HepG2 (cell line): ENCODE measurements around the gene KRTAP9-4.

Source experiments
- AFF4 ChIP-seq: sonication (generic); formaldehyde crosslinking; IDR thresholded peaks from 2 replicates; pipeline ENCODE4 v1.4.0; 2020; ENCODE audit warnings: missing genetic modification reagents
- BCL6 ChIP-seq: IDR thresholded peaks from 2 replicates; pipeline ENCODE4 v1.6.1; 2016; ENCODE audit warnings: missing genetic modification reagents, missing compliant biosample characterization
- DNMT1 ChIP-seq: sonication (generic); formaldehyde crosslinking; IDR thresholded peaks from 2 replicates; pipeline ENCODE4 v1.5.1; 2020; ENCODE audit warnings: mild to moderate bottlenecking, missing genetic modification reagents
- FOXK2 ChIP-seq: fragments of 450-650 bp; IDR thresholded peaks from 2 replicates; pipeline ENCODE4 v1.6.1; 2016
- MEIS2 ChIP-seq: sonication (generic); formaldehyde crosslinking; IDR thresholded peaks from 2 replicates; pipeline ENCODE4 v1.9.0; 2021; ENCODE audit warnings: mild to moderate bottlenecking, missing genetic modification reagents
- PCBP2 ChIP-seq: fragments of 200-400 bp; formaldehyde crosslinking; optimal IDR thresholded peaks from 2 replicates; pipeline ENCODE3; 2018; ENCODE audit warnings: low read length, low read depth; ENCODE audit not compliant: poor library complexity, severe bottlenecking
- POLR2AphosphoS5 ChIP-seq: IDR thresholded peaks from 2 replicates; pipeline ENCODE4 v1.6.1; 2012; ENCODE audit warnings: low read depth, low read length
- TEAD2 ChIP-seq: sonication (generic); formaldehyde crosslinking; IDR thresholded peaks from 2 replicates; pipeline ENCODE4 v1.9.0; 2021; ENCODE audit warnings: missing genetic modification reagents
- ZNF275 ChIP-seq: sonication (generic); formaldehyde crosslinking; IDR thresholded peaks from 2 replicates; pipeline ENCODE4 v1.8.0; 2022; ENCODE audit warnings: missing genetic modification reagents, mild to moderate bottlenecking, inconsistent platforms, borderline replicate concordance
- ZNF766 ChIP-seq: sonication (generic); formaldehyde crosslinking; IDR thresholded peaks from 2 replicates; pipeline ENCODE4 v1.5.0; 2020; ENCODE audit warnings: missing genetic modification reagents, borderline replicate concordance
- TF ChIP-seq, protein P1 (sequence below): sonication (generic); formaldehyde crosslinking; IDR thresholded peaks from 2 replicates; pipeline ENCODE4 v1.4.0; 2020; ENCODE audit warnings: missing genetic modification reagents
- TF ChIP-seq, protein P2 (sequence below): sonication (generic); formaldehyde crosslinking; IDR thresholded peaks from 2 replicates; pipeline ENCODE4 v1.5.0; 2020; ENCODE audit warnings: mild to moderate bottlenecking, missing genetic modification reagents, moderate library complexity
- TF ChIP-seq, protein P3 (sequence below): sonication (generic); formaldehyde crosslinking; IDR thresholded peaks from 2 replicates; pipeline ENCODE4 v1.4.0; 2020; ENCODE audit warnings: low read depth, mild to moderate bottlenecking, missing genetic modification reagents

DNA sequence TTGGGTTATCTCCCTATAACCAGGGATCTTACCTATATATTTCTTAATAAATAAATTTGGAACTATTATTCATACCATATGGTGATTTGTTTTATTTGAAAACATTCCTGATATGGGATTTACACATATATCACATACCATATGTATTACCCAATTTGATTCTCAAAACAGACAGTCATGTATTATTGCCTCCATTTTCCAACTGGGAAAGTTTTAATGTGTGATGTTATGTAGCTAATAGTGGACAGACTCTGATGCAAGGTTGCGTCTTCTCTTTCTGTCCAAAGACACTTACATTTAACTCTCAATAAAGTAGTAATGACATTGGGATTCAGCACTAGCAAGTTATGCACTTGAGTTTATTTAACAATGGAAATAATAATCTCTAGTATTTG, 6.8 kb downstream of the KRTAP9-4 start:
- TF ChIP-seq, protein P1, sequence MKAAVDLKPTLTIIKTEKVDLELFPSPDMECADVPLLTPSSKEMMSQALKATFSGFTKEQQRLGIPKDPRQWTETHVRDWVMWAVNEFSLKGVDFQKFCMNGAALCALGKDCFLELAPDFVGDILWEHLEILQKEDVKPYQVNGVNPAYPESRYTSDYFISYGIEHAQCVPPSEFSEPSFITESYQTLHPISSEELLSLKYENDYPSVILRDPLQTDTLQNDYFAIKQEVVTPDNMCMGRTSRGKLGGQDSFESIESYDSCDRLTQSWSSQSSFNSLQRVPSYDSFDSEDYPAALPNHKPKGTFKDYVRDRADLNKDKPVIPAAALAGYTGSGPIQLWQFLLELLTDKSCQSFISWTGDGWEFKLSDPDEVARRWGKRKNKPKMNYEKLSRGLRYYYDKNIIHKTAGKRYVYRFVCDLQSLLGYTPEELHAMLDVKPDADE: no peak
- TF ChIP-seq ZNF275 (CRISPR knock-in tag): no peak
- TF ChIP-seq DNMT1: no peak
- no peak for TF ChIP-seq POLR2AphosphoS5
- no peak for TF ChIP-seq BCL6 (CRISPR knock-in tag)
- no peak for TF ChIP-seq ZNF766 (CRISPR knock-in tag)
- TF ChIP-seq, protein P2, sequence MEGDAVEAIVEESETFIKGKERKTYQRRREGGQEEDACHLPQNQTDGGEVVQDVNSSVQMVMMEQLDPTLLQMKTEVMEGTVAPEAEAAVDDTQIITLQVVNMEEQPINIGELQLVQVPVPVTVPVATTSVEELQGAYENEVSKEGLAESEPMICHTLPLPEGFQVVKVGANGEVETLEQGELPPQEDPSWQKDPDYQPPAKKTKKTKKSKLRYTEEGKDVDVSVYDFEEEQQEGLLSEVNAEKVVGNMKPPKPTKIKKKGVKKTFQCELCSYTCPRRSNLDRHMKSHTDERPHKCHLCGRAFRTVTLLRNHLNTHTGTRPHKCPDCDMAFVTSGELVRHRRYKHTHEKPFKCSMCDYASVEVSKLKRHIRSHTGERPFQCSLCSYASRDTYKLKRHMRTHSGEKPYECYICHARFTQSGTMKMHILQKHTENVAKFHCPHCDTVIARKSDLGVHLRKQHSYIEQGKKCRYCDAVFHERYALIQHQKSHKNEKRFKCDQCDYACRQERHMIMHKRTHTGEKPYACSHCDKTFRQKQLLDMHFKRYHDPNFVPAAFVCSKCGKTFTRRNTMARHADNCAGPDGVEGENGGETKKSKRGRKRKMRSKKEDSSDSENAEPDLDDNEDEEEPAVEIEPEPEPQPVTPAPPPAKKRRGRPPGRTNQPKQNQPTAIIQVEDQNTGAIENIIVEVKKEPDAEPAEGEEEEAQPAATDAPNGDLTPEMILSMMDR (CRISPR knock-in tag): no peak
- no peak for TF ChIP-seq AFF4 (CRISPR knock-in tag)
- TF ChIP-seq, protein P3, sequence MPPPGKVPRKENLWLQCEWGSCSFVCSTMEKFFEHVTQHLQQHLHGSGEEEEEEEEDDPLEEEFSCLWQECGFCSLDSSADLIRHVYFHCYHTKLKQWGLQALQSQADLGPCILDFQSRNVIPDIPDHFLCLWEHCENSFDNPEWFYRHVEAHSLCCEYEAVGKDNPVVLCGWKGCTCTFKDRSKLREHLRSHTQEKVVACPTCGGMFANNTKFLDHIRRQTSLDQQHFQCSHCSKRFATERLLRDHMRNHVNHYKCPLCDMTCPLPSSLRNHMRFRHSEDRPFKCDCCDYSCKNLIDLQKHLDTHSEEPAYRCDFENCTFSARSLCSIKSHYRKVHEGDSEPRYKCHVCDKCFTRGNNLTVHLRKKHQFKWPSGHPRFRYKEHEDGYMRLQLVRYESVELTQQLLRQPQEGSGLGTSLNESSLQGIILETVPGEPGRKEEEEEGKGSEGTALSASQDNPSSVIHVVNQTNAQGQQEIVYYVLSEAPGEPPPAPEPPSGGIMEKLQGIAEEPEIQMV: no peak
- TF ChIP-seq TEAD2 (CRISPR knock-in tag): no peak
- no peak for TF ChIP-seq FOXK2
- no peak for TF ChIP-seq MEIS2 (CRISPR knock-in tag)
- no peak for TF ChIP-seq PCBP2
